Measurements from ENCODE around the gene SUPT5H. TPM values are rescaled to one million over a fixed set of nuclear protein-coding genes. Genes with fewer than 3 reads are reported as not detected.

Gene SUPT5H
- total RNA-seq, 1 donor from 2014 or later, result 169 TPM

GRCh38 chr19:39405261-39405957 lies 40.0 kb upstream of the SUPT5H start:
- Mint-ChIP-seq H3K9me3 (no peaks in the 10 kb centered on the region), H3K4me3 (ENCODE audit: low read depth) (no peak overlapping the region), H3K27me3 (ENCODE audit: low read depth) (no peaks in the 10 kb centered on the region), H3K27ac (peak overlapping the region; percentile 28), H3K4me1 (ENCODE audit: low read depth) (peaks cover 49% of the 10 kb centered on the region), H3K36me3 (ENCODE audit: low read depth) (peaks cover 19% of the 10 kb centered on the region)
- DNase-seq (ENCODE audit: low spot score), result no peak
- intact Hi-C loops (cut with micrococcal nuclease), result loop anchor here (5.0 to 10.0 kb wide), 2 partner anchors 551 to 1392 kb away; partner anchors contain the start of gene EGLN2

GRCh38 chr19:39405958-39406655 lies 39.3 kb upstream of the SUPT5H start:
- intact Hi-C loops (cut with micrococcal nuclease), result loop anchor here (5.0 to 10.0 kb wide), 2 partner anchors 551 to 1391 kb away; partner anchors contain the start of gene EGLN2
- Mint-ChIP-seq H3K4me1 (ENCODE audit: low read depth) (peaks cover 51% of the 10 kb centered on the region), H3K27me3 (ENCODE audit: low read depth) (no peaks in the 10 kb centered on the region), H3K36me3 (ENCODE audit: low read depth) (peaks cover 22% of the 10 kb centered on the region), H3K27ac (peak overlapping the region; percentile 82), H3K9me3 (no peaks in the 10 kb centered on the region), H3K4me3 (ENCODE audit: low read depth) (peak overlapping the region; percentile 83)
- peak; percentile 75 for DNase-seq (ENCODE audit: low spot score)

- Mint-ChIP-seq H3K4me3 (ENCODE audit: low read depth) (peak within 1 kb of the TSS; percentile 97), H3K4me1 (ENCODE audit: low read depth) (peaks cover 51% of the 10 kb centered on the region), H3K27me3 (ENCODE audit: low read depth) (no peaks in the 10 kb centered on the region), H3K9me3 (no peaks in the 10 kb centered on the region), H3K36me3 (ENCODE audit: low read depth) (peaks cover 23% of the 10 kb centered on the region), H3K27ac (peak within 1 kb of the TSS; percentile 88)
- peak; percentile 82 for DNase-seq (ENCODE audit: low spot score)
- intact Hi-C loops (cut with micrococcal nuclease), result loop anchor here (5.0 to 10.0 kb wide), 2 partner anchors 552 to 1390 kb away; partner anchors contain the start of gene EGLN2
Measured at GRCh38 chr19:39406656-39407409, 38.5 kb upstream of the SUPT5H start, which contains the start of gene ZFP36. Gene ZFP36 (plus strand): TSS chr19:39406847. CDS start chr19:39406905, 58 bp downstream.

GRCh38 chr19:39407410-39407659 lies 38.0 kb upstream of the SUPT5H start:
- H3K27ac Mint-ChIP-seq, result peak overlapping the region; percentile 88
- H3K36me3 Mint-ChIP-seq (ENCODE audit: low read depth), result peaks cover 23% of the 10 kb centered on the region
- no peak for DNase-seq (ENCODE audit: low spot score)
- no peaks in the 10 kb centered on the region for H3K27me3 Mint-ChIP-seq (ENCODE audit: low read depth)
- intact Hi-C loops (cut with micrococcal nuclease), result loop anchor here (5.0 to 10.0 kb wide), 2 partner anchors 553 to 1390 kb away; partner anchors contain the start of gene EGLN2
- H3K4me1 Mint-ChIP-seq (ENCODE audit: low read depth), result peaks cover 46% of the 10 kb centered on the region
- H3K9me3 Mint-ChIP-seq, result no peaks in the 10 kb centered on the region
- H3K4me3 Mint-ChIP-seq (ENCODE audit: low read depth), result peak overlapping the region; percentile 97

GRCh38 chr19:39407660-39408391 lies 37.6 kb upstream of the SUPT5H start:
- peaks cover 23% of the 10 kb centered on the region for H3K36me3 Mint-ChIP-seq (ENCODE audit: low read depth)
- H3K4me3 Mint-ChIP-seq (ENCODE audit: low read depth), result peak overlapping the region; percentile 97
- H3K4me1 Mint-ChIP-seq (ENCODE audit: low read depth), result peaks cover 41% of the 10 kb centered on the region
- no peaks in the 10 kb centered on the region for H3K27me3 Mint-ChIP-seq (ENCODE audit: low read depth)
- peak; percentile 71 for DNase-seq (ENCODE audit: low spot score)
- H3K27ac Mint-ChIP-seq, result peak overlapping the region; percentile 88
- intact Hi-C loops (cut with micrococcal nuclease), result loop anchor here (5.0 to 10.0 kb wide), 2 partner anchors 553 to 1389 kb away; partner anchors contain the start of gene EGLN2
- no peaks in the 10 kb centered on the region for H3K9me3 Mint-ChIP-seq

- H3K4me3 Mint-ChIP-seq (ENCODE audit: low read depth), result peak overlapping the region; percentile 97
- peak overlapping the region; percentile 88 for H3K27ac Mint-ChIP-seq
- H3K9me3 Mint-ChIP-seq, result no peaks in the 10 kb centered on the region
- peaks cover 23% of the 10 kb centered on the region for H3K36me3 Mint-ChIP-seq (ENCODE audit: low read depth)
- DNase-seq (ENCODE audit: low spot score), result no peak
- intact Hi-C loops (cut with micrococcal nuclease), result loop anchor here (5.0 to 10.0 kb wide), 2 partner anchors 554 to 1389 kb away; partner anchors contain the start of gene EGLN2
- H3K27me3 Mint-ChIP-seq (ENCODE audit: low read depth), result no peaks in the 10 kb centered on the region
- H3K4me1 Mint-ChIP-seq (ENCODE audit: low read depth), result peaks cover 40% of the 10 kb centered on the region
Measured at GRCh38 chr19:39408392-39409207, 36.8 kb upstream of the SUPT5H start.

GRCh38 chr19:39409208-39410016 lies 36.0 kb upstream of the SUPT5H start:
- intact Hi-C loops (cut with micrococcal nuclease), result loop anchor here (1.0 to 10.0 kb wide), 3 partner anchors 197 to 1388 kb away; partner anchors contain the start of gene EGLN2
- no peaks in the 10 kb centered on the region for H3K9me3 Mint-ChIP-seq
- DNase-seq (ENCODE audit: low spot score), result peak; percentile 70
- no peaks in the 10 kb centered on the region for H3K27me3 Mint-ChIP-seq (ENCODE audit: low read depth)
- H3K4me1 Mint-ChIP-seq (ENCODE audit: low read depth), result peaks cover 44% of the 10 kb centered on the region
- peak overlapping the region; percentile 97 for H3K4me3 Mint-ChIP-seq (ENCODE audit: low read depth)
- peak overlapping the region; percentile 90 for H3K27ac Mint-ChIP-seq
- peaks cover 31% of the 10 kb centered on the region for H3K36me3 Mint-ChIP-seq (ENCODE audit: low read depth)

- no peaks in the 10 kb centered on the region for H3K9me3 Mint-ChIP-seq
- peak overlapping the region; percentile 90 for H3K27ac Mint-ChIP-seq
- H3K4me1 Mint-ChIP-seq (ENCODE audit: low read depth), result peaks cover 46% of the 10 kb centered on the region
- peaks cover 36% of the 10 kb centered on the region for H3K36me3 Mint-ChIP-seq (ENCODE audit: low read depth)
- peak overlapping the region; percentile 80 for H3K4me3 Mint-ChIP-seq (ENCODE audit: low read depth)
- intact Hi-C loops (cut with micrococcal nuclease), result loop anchor here (1.0 kb wide), 1 partner anchor 198 kb away; no protein-coding TSS in a partner anchor
- H3K27me3 Mint-ChIP-seq (ENCODE audit: low read depth), result no peaks in the 10 kb centered on the region
- DNase-seq (ENCODE audit: low spot score), result peak; percentile 61
Measured at GRCh38 chr19:39410017-39410830, 35.2 kb upstream of the SUPT5H start.

GRCh38 chr19:39410831-39411080 lies 34.6 kb upstream of the SUPT5H start:
- peak overlapping the region; percentile 90 for H3K27ac Mint-ChIP-seq
- no peak for DNase-seq (ENCODE audit: low spot score)
- H3K4me1 Mint-ChIP-seq (ENCODE audit: low read depth), result peaks cover 42% of the 10 kb centered on the region
- H3K36me3 Mint-ChIP-seq (ENCODE audit: low read depth), result peaks cover 39% of the 10 kb centered on the region
- intact Hi-C loops (cut with micrococcal nuclease), result loop anchor here (1.0 kb wide), 2 partner anchors 9 to 198 kb away; no protein-coding TSS in a partner anchor
- no peaks in the 10 kb centered on the region for H3K27me3 Mint-ChIP-seq (ENCODE audit: low read depth)
- peak overlapping the region; percentile 80 for H3K4me3 Mint-ChIP-seq (ENCODE audit: low read depth)
- no peaks in the 10 kb centered on the region for H3K9me3 Mint-ChIP-seq

GRCh38 chr19:39411081-39411831 lies 34.1 kb upstream of the SUPT5H start:
- peaks cover 38% of the 10 kb centered on the region for H3K4me1 Mint-ChIP-seq (ENCODE audit: low read depth)

More at GRCh38 chr19:39411081-39411831, 34.1 kb upstream of the SUPT5H start:
- no peak for DNase-seq (ENCODE audit: low spot score)
- Mint-ChIP-seq H3K27me3 (ENCODE audit: low read depth) (no peaks in the 10 kb centered on the region), H3K27ac (peak overlapping the region; percentile 90), H3K4me3 (ENCODE audit: low read depth) (peak overlapping the region; percentile 80), H3K36me3 (ENCODE audit: low read depth) (peaks cover 39% of the 10 kb centered on the region), H3K9me3 (no peaks in the 10 kb centered on the region)
- intact Hi-C loops (cut with micrococcal nuclease), result loop anchor here (1.0 kb wide), 1 partner anchor 10 kb away; no protein-coding TSS in a partner anchor
